Stimulated activated naive CD4-positive, alpha-beta T cell (primary cell): ENCODE measurements around the gene CPED1.

ENCODE experiments used
- DNase-seq, 6 experiments: peaks; one replicate each; lab custom pipeline; 2025; lab: John Stamatoyannopoulos, UW

The CPED1 gene

DNA sequence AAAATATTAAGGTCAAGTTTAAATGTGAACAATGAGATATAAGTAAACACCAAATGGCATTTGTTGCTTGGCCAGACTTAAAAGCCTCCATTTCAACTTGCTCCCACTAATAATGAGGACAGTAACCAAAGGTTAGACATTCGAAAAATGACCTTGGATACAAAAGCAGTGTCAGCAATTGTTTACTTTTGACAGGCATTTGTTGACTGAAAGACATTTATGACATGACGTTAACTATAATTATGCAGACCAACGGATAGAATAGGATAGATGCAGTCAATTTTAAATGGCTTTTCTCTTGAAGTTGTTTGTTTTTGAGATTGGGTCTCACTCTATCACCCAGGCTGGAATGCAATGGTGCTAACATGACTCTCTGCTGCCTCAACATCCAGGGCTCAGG lies 333.9 kb downstream of the CPED1 start:
- DNase-seq = no peak

DNA sequence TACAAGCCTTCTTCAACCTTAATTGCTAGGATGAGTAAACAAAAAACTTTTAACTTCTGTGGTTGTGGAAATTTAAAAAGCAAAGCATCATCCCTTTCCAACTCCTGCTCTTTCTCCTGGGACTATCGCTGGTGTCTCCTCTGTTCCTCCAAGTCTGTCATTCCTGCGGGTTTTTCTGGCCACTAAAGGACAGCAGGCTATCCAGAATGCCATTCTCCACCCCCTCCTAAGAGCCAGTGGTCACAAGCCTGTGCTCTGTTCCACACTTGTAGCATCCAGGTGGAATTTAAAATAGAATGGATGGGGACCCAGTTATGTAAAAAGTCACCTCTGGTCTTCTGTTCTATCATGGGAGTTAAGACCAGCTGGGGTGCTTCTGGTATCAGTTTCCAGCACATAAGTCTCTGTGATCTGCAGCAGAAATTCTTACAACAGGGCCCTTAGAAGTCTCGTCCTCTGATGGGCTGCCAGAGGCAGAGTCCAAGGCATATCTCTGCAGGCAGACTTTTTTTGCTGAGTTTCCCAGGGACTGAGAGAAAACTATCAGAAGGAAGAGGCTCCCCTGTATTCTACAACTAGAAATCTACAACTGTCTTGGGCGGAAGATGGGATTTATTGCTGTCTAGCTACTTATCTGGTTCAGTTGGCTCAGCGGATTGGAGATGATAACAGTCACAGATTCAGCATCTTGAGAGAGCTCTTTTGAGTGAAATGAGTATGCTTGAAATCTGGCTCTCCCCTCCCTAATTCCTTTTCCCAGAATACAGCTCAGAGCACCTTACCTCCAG lies 335.2 kb downstream of the CPED1 start:
- no peak for DNase-seq

DNA sequence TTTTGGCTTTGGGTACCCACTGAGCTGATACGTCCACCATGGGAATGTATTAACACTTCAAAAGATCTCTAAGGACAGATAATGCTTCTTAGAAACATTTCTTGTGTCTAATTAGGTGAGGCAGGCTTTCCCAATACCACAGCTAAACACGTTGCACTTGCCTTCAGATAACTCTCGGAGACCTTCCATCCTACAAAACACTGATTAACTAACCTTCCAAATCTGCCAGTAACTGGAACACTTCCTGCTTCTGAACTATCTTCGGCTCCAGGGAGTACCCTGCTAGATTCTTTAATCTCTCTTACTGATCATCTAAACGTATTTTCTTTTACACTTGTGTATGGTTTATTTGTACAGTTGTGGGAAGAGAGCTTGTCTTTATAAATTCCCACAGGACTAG lies 339.2 kb downstream of the CPED1 start:
- DNase-seq = no peak

DNA sequence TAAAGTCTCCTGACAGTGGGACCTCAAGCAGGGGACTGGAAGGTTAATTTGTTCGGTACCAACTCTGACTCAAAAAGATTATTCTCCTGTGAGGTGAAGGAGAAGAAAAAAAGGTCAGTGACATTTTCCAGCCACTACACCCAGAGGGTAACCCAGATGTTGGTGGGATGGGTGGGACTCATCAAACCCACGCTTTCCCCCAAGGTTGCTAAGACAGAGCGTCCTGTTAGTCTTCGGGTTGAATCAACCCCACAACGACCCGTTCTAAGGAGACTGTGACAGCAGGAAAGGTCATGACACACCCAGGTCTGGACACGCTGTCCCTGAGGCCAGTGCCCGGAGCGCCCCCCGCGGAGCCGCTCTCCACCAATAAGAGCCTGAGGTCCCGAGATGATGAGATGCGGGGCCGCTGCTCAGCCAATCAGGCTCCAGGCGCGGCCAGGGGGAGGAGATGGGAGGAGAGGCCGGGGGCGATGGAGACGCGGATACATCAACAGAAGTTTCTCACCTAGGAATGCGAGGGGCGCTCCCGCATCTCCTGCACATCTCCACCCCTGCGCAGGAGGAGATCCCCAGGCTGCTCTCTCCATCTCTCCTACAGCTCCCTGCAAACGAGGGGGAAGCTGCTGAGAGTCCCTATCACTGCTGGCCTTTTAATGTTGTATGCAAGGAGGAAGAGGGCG lies 340.1 kb downstream of the CPED1 start, which contains the start of gene WNT16:
Gene WNT16 (plus strand): TSS at position 493 of the 683 bp plus-strand sequence. CDS start 293 bp downstream, outside the sequence.
- DNase-seq = no peak

DNA sequence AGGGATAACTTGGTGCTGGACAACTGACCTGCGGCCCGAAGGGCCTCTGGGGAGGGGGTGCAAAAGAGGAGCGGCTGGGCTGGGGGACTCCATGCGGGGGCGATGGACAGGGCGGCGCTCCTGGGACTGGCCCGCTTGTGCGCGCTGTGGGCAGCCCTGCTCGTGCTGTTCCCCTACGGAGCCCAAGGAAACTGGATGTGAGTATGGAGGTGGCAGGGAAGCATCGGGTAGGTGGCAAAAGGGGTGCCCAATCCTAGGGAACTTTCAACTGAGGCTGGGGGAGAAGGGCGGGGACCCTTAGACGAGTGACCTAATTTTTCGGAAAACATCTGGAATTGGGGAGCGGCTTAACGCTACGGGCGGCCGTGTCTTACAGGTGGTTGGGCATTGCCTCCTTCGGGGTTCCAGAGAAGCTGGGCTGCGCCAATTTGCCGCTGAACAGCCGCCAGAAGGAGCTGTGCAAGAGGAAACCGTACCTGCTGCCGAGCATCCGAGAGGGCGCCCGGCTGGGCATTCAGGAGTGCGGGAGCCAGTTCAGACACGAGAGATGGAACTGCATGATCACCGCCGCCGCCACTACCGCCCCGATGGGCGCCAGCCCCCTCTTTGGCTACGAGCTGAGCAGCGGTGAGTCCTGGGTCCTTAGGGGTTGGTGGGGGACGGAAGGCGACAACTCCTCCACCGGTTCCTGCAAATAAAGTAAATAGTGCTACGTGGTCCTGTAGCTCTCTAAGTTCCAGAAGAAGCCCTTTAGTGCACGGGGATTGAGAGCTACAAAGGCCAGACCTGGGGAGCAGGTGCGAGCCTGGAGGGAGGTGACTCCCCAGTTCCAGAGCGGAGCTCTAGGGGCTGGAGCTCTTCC lies 340.9 kb downstream of the CPED1 start:
- no peak for DNase-seq

DNA sequence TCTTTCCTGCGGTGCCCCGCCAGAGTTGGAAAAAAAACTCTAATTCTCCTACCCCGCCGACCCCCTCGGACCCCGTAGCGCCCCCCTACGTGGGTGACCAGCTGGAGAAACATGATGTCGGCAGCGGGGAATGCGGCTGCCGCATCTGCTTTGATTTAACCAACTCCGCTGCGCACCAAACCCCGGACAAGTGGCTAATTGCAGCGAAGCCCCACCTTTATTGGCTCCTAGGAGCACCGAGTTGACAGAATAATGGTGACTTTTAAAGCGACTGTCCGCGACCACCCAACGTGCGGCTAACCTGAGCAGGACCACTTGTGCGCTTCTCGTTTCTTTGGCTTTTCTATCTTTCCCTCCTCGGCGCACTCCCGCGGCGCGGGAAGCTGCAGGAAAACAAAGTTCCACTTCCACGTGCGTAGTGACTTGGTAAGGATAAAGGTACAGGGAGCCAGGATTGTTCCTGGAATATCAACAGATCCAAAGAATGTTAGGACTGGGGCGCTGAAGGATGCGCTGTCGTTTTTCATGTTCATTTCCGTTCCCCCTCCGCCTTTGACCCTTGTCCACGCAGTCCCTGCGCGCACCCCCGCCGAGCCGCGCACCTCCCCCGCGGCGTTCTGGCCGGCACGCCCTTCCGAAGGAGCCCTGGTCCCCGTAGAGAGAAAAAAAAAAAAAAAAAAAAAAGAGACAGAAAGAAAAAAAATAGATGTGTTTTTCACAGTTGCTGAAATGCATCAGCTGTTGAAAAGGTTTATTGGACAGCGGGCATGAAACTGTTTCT lies 341.7 kb downstream of the CPED1 start:
- DNase-seq = no peak

DNA sequence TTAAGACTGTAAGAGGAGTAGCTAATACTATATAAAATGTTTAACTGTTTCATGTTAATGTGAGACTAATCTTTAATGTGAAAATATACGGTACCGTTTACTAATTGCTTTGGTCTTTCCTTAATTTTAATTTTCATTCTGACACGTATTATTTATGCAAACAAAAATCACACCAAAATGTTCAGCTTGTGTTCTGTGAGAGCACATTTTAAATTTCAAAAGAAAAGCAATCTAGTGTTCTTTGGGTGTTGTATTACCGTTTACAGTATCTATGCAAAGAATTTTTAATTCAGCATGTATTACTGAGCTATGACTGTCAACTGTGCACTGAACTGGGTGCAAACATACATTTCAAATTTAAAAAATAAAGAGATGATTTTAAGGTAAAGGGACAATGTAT lies 342.5 kb downstream of the CPED1 start:
- no peak for DNase-seq

DNA sequence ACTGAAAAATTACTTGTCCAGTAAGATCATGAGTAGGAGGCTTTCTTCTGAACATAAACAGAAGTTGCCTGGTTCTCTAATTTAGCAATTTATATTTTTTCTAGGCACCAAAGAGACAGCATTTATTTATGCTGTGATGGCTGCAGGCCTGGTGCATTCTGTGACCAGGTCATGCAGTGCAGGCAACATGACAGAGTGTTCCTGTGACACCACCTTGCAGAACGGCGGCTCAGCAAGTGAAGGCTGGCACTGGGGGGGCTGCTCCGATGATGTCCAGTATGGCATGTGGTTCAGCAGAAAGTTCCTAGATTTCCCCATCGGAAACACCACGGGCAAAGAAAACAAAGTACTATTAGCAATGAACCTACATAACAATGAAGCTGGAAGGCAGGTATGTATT lies 343.1 kb downstream of the CPED1 start:
- DNase-seq = no peak

DNA sequence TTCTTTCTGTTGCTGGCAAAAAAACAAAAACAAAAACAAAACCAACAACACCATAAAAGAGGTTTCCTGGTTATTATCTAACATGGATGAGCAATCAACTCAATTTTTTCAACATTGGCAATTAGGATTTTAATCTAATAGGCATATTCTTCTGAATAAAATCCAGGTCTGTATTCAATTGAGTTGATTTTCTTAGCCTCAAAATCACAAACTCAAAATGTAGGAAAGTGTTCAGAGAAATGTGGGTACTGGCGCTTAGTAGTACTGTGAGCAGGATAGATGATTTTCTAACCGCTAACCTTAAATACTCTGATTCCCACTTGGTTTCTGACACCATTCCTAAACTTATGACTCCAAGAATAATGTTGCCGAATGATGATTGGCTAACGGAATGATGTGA lies 345.9 kb downstream of the CPED1 start:
- no peak for DNase-seq

DNA sequence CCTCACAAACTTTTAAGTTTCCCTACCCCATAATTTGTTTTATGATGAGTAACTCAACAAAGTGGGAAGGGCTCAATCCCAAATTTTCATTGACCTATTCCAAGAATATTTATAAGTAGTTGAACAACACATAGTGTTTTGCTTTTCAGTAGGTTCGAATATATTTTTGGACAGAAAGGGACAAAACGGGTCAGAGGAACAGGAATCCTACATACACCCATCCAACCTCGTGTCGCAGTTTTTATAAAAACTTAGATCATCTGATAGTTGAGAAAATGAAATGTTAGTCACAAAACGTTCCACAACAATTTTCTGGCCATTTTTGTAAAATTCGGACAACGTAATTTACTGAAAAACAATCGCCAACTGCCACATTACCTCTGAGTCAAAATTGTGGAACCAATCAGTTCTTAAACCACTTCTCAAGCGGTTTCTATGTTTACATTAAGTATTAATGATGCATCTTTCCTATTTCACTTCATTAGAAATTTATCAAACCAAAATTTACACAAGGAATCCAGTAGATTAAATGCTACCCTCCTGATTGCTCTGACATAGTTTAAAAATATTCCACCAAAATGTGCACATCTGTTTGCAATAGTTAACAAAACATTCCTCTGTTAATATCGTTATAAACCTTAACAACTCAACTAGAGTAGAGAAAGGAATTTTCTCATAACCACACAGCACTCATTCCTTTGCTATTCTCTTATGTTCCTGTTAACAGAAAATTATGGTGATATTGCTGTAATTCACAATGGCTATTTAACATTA lies 346.6 kb downstream of the CPED1 start:
- DNase-seq = no peak

DNA sequence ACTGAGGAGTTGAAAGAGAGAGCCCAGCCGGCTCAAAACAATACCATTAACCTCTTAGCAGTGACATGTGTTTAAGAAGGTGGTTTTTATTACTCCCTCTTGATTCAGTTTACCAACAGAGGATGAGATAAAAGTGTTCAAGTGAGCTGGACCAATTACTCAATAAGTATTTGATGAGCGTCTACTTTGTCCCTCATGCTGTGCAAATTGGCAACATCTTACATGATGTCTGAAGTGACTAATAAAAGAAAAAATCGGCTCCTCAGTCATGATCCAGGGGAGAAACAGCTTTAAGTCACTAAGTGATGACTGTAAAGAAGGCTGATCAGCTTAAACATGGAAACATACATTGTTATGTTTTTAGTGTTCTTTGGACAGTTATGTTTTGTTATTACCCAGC lies 348.1 kb downstream of the CPED1 start:
- no peak for DNase-seq

DNA sequence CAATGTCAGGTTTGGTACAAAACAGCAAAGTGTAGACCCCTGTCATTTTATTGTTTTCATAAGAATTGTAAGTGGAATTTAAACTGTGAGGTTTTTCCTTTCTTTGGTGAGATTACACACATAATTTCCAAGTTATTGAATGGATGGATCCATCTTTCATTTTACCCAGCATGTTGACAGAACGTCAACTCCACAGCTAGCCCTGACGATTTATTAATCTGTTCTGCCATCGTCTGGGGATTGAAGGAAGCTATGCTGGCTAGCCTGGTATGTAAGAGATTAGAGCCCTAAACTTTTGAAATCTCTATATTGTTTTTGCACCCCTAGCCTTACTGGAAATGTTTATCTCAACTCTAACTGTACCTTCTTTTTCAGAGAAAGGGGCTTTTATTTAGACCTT lies 348.9 kb downstream of the CPED1 start:
- no peak for DNase-seq

DNA sequence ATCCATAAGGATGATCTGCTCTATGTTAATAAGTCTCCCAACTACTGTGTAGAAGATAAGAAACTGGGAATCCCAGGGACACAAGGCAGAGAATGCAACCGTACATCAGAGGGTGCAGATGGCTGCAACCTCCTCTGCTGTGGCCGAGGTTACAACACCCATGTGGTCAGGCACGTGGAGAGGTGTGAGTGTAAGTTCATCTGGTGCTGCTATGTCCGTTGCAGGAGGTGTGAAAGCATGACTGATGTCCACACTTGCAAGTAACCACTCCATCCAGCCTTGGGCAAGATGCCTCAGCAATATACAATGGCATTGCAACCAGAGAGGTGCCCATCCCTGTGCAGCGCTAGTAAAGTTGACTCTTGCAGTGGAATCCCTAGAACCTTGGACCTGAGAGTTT lies 350.6 kb downstream of the CPED1 start:
- no peak for DNase-seq

DNA sequence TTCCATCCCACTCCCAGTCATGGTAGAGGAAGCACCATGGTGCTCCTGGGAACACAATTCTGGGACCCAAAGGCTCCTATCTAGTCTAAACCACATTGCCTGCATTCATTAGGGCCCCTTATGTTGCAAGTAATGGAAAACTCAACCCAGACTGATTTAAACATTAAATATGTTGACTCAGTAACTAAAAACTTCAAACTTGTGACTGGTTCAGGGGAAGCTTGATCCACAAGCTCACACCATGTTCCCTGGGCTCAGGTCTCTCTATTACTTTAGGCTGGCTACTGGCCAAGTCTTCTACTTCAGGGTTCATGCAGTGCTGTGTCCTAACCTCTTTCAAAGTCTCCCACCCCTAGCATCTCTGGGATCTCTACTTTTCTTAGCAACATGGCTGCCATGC lies 353.4 kb downstream of the CPED1 start:
- DNase-seq = no peak

DNA sequence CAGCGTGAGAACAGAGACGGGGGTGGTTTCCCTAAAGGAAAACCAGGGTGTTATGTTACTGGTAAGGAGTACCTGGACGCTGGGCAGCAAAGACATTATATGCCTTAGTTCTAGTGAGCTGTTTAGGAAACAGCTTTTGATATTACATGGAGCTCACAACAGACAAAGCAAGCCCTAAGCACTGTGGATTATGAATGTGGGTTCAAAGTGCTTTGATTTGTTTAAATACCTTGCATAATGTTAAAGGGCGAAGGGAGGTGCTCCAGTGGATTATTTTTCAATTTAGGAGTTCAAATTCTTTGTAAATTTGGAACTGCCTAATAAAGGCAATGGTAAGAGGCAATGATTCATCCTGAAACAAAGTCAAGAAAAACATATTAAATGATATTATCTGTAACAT lies 354.1 kb downstream of the CPED1 start:
- no peak for DNase-seq

DNA sequence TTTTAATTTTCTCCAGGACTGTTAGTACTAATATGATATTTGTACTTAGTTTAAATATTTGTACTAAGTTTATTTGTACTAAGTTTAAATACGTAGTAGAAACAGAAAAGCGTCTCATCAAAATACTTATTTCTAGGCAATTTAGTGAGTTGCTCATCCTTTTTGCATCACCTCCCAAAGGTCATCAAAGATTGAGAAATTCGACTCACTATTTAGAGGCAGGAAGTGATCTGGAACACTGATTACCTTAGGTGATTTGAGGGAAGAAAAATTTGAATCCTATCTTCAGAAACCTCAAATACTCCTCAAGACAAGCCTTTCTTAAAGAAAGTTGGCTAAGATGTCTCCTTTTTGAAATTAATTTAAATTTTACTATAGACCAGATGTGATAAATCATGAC lies 354.8 kb downstream of the CPED1 start:
- no peak for DNase-seq

DNA sequence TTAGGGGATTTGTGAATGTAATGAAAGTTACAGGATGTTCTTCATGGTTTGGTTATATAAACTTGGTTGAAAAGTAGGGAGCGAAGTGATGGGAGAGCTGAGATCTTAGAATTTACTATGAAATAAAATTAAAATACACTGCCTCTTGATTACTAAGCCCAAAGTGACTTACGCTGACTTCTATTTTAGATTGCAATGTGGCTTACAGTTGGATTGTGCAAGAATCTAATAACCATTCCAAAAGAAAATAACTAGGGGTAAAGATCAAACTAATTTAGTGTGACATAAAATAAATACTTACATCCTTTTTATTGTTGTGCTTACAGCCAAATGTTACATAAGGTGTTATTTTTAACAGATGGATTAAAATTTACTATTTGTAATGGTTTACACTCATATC lies 355.6 kb downstream of the CPED1 start:
- no peak for DNase-seq

DNA sequence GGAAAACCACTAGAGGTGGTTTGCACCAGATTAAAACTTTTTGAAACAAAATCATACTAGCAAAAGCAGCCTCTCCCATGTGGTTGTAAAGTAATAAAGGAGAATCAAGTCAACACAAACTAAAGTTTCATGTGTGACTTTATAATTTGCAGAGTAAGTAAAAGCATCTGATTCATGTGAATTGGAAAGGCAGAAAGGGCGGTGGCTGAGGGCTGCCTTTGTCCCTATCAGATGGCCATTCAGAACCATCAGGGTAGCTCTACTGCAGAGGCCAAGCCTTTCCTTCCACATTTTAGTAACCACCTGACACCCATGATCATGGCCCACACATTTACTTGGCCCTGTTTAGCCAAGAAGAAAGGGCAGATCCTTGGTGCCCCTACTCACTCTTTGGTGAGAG lies 356.0 kb downstream of the CPED1 start:
- DNase-seq = no peak
